HL-60/S4 treated with retinoic acid at 250 ng/mL for 4 days and 3 days (cell line): ENCODE measurements around the gene LPAR1.
"Not testable (repeated sequence)": the region's sequence is repeated elsewhere in the genome, so short reads cannot be mapped to it uniquely, and the experiment has no call there.

Experiments used
- in situ Hi-C: fragments of 300-500 bp; cut with MboI; formaldehyde crosslinking; loops from 2 replicates; pipeline ENCODE4 v1.7.0; 2022; ENCODE audit warnings: low sequenced_read_pairs

Gene LPAR1, protein sequence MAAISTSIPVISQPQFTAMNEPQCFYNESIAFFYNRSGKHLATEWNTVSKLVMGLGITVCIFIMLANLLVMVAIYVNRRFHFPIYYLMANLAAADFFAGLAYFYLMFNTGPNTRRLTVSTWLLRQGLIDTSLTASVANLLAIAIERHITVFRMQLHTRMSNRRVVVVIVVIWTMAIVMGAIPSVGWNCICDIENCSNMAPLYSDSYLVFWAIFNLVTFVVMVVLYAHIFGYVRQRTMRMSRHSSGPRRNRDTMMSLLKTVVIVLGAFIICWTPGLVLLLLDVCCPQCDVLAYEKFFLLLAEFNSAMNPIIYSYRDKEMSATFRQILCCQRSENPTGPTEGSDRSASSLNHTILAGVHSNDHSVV

GRCh38 chr9:111038331-111039230 is at the start of gene LPAR1:
LPAR1 (minus strand) TSS chr9:111038470; CDS start chr9:110972117, 66,353 bp downstream.
- in situ Hi-C loops = no loop called here

DNA sequence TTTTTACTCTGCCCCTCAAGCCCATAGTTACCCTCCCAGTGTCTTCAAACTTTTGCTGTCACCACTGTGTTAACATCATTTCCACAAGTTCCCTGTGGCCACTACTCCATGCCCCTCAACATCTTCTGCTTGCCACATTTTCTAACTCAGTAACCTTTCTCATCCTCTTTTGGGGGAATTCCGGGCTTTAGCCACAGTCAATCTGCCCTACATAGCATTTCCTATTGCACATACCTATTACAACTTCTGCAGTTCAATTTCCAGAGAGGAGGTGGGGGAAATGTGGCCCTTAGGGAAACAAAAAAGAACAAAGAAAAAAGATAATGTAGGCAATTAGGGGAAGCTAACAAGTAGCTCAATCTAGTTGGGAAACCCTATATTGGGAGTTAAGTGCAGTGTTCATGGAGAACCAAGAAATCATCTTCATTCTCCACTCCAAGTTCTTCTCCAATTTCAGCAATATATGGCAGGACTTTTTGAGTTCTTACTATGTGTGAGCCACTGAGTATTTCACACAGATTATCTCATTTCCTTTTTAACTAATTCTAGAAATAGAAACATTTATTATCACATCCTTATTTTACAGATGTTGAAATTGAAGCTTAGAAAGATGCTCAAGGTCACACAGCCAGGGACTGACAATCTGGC is 40.2 kb upstream of the LPAR1 start:
- in situ Hi-C loops = no loop called here

GRCh38 chr9:111076519-111076918 is 38.2 kb upstream of the LPAR1 start:
- in situ Hi-C loops = no loop called here

DNA sequence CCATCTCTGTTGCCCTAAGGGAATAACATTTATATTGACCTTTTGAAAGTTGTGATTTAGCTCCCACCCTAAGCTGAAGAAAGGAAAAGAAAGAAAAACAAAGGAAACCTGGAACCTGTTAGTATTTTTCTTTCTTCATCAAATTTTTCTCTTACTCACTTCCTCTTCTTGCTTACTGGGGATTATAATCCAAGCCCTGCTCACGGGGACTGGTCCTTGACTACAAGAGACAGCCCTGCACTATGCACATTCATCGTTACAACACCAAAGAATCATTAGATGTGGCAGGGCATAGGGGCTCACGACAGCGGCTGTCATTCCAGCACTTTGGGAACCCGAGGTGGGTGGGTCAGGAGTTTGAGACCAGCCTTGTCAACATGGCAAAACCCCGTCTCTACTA is 37.8 kb upstream of the LPAR1 start:
- in situ Hi-C loops = no loop called here

DNA sequence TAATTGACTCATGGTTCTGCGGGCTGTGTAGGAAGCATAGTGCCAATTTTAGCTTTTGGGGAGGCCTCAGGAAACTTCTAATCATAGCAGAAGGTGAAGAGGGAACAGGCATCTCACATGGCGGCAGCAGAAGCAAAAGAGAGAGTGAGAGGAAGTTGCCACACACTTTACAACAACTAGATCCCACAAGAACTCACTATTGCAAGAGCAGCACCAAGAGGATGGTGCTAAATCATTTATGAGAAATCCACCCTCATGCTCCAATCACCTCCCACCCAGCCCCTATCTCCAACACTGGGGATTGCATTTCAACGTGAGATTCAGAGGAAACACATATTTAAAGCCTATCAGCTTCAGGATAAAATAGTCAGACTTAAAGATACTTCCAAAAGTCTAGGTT is 36.1 kb upstream of the LPAR1 start:
- in situ Hi-C loops = no loop called here

GRCh38 chr9:111069183-111069582 is 30.9 kb upstream of the LPAR1 start:
- in situ Hi-C loops = no loop called here

- in situ Hi-C loops = no loop called here
Measured at GRCh38 chr9:111068771-111069170, 30.5 kb upstream of the LPAR1 start.

- in situ Hi-C loops = no loop called here
Measured at GRCh38 chr9:111068383-111068730, 30.1 kb upstream of the LPAR1 start.

DNA sequence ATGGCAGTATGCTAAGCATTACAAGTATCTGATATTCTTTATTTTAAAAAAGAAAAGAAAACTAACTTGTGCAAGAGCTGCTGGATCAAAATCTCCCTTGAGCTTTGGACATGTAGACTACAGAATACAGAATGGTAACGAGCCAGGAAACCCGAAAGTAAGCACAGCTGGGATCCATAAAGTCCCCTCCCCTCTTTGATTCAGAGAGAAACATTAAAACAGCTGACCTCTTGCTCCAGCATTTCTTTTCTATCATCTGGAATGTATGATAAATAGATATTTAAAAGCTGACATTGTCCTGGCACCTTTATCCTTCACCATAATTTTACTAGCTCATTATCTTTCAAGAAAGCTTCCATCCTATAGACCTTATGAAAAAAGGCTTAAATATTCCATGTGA is 28.2 kb upstream of the LPAR1 start:
- in situ Hi-C loops = no loop called here

DNA sequence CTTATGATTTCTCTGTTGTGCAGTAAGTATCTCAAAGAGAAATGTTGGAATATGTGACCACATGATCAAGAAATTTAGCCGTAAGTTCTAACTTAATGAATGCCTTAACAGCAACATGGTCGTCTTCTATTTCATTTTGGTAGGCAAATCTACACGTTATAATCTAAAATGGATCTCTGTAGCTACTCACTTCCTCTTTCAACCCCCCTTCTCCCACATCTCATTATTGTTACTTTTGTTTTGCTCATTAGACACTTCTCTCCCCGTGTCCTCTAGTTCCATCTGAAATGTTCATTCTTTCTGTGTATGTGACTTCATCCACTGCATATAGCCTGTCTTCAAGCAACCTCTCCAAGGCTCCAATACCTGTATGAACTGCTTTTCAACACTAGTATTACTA is 27.1 kb upstream of the LPAR1 start:
- in situ Hi-C loops = no loop called here

DNA sequence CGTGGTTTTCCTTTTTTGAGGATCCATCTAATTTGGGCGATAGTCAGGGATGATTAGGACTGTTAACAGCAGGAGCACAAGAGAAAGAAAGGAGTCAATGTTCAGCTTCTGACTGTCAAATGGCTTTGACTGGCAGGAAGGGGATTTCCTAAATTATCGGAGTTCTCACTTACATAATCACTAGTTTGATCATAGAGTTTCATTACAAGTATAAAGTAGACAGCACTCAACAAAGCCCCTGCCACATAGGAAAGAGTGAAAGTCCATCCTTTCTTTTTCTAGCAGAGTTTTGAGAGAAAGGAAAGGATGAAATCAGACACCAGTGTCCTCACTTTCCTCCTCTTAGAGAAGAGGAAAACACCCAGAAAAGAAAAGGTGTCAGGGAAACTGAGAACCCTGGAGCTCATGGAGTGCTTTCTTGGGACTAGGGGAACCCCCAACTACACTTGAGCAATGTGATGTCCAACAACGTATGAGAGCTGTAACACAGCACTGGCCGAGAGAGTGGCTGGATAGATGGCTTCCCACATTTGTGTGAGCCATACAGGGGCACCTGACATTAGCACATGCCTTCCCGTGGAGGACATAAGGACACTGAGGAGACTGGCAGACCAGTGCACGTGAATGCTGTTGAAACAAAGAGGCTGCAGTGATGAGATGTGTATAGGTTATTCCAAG is 26.0 kb upstream of the LPAR1 start:
- in situ Hi-C loops = no loop called here

- in situ Hi-C loops = no loop called here
Measured at GRCh38 chr9:111063332-111063731, 25.1 kb upstream of the LPAR1 start.

- in situ Hi-C loops = no loop called here
Measured at GRCh38 chr9:111058166-111058565, 19.9 kb upstream of the LPAR1 start.

DNA sequence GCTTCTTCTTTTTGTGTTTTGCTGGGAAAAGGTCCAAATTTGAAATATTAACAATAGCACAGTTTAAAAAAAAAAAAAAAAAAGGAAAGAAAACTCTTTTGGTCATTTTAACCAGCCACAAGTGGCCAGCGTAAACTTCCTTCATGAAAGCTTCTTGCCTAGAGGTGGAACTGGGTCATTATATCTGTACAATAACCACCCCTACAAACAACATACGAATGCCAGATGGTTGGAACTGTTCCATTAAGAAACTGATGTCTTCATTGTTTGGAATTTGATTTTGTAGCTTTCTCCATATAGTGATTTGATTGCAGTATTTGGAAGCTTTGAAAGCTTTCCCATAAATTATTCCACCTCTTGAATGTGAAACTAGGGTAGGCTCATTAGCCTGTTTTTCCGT is 18.3 kb upstream of the LPAR1 start:
- in situ Hi-C loops = no loop called here

DNA sequence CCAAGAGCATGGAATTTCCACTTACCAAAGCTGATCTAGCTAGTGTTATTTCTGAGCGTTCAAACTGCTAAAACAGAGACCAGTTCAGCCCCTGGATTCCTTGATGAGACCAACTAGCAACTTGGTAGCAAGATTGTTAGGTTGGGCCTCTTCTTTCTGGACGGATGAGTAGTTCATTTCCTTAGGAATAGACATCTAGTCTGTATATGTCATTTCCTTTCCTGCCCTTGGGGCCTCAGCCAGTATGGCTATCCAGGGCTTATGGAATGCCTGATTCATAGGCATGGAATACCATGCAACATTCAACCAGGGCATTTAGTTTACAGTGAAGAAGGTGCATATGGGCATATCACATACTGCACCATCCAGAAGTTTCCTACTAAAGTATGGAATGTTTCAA is 14.5 kb upstream of the LPAR1 start:
- in situ Hi-C loops = no loop called here

DNA sequence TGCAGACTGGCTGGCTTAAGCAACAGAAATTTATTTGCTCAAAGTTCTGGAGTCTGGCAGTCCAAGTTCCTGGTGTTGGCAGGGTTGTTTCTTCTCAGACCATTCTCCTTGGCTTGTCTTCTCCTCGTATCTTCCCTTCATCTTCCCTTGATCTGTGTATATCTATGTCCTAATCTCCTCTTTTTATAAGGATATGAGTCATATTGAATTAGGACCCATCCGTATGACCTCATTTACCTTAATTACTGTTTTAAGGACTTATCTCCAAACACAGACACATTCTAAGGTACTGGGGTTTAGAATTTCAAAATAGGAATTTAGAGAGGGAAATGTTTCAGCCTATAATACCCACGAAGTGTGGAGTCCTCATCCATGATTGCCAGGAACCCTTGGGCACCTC is 13.1 kb upstream of the LPAR1 start:
- in situ Hi-C loops = no loop called here

- in situ Hi-C loops = no loop called here
Measured at GRCh38 chr9:111050819-111051218, 12.5 kb upstream of the LPAR1 start.

GRCh38 chr9:111047287-111047686 is 9.0 kb upstream of the LPAR1 start:
- in situ Hi-C loops = not testable (repeated sequence)

- in situ Hi-C loops = no loop called here
Measured at GRCh38 chr9:111041902-111042301, 3.6 kb upstream of the LPAR1 start.

DNA sequence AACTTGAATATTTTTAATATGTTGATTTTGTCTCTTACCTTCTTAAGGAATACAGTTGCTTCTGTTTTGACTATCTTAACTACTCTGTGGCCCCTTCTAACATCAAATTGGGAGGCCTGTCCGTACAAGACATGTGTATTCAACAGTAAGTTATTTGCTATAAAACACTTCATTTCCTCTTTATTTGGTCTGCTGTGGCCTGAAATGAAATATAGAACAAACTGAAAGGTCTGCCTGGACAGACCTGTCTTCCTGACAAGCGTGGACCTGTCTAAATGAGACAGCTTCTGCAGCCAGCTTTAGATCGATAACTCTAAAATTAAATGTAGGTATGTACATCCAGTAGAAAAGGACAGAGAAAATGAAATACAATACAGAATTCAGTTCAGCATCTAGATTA is 2.2 kb upstream of the LPAR1 start:
- in situ Hi-C loops = no loop called here

DNA sequence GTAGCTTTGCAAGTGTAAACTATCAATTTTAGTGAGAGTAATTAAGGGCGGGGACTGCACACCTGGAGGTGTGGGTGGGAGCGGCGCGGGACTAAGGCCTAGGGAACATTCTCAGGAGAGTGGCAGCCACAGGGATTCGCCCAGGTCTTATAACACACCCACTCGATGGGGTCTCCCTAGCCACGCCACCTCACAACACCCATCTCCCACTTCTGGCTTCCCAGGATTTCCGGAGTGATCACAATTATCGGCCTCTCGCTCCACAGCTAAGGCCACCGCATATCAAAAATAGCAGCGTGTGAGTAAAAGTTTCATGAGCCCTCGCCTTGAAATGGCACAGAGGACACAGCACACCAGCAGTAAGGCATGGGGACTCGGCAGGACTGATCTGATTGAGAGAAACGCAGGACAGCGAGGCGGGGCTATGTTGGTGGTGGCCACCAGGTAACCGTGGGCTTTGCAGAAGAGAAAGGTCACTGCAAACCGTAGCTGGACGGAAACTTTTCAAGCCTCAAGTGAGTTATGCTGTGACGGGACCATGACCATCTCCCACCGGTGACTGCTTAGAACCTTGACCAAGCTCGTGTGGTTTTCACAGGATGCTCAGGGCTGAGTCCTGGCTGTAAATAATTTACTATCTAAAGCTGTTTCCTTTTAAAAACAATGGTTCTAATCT is 1.1 kb upstream of the LPAR1 start:
- in situ Hi-C loops = no loop called here
